ENCODE data around the gene NTHL1. TPM values are rescaled to one million over a fixed set of nuclear protein-coding genes. Genes with fewer than 3 reads are reported as not detected.

Gene NTHL1
- total and polyA plus RNA-seq, 2 of the 13 experiments (the other 11 are each of a cell fraction or from before 2014, with no cell fraction given), result 47.5 to 64.9 TPM

- TF ChIP-seq REL (CRISPR knock-in tag; conservative IDR thresholded peaks at IDR 0.05) (no peak), MAFK (conservative IDR thresholded peaks at IDR 0.05 in 1 of 2, IDR thresholded peaks at IDR 0.05 in 1 of 2; ENCODE audit: low read length in 2 of 2) (no peak), ZNF709 (CRISPR knock-in tag; IDR thresholded peaks at IDR 0.05) (peak; percentile 49; the same call in 1 of the 2 replicates), ZBTB3 (CRISPR knock-in tag; IDR thresholded peaks at IDR 0.05; ENCODE audit: borderline replicate concordance, low read depth) (no peak), SAP130 (CRISPR knock-in tag; IDR thresholded peaks at IDR 0.05; ENCODE audit: low read depth) (peak; percentile 92), PAWR (CRISPR knock-in tag; IDR thresholded peaks at IDR 0.05; ENCODE audit: borderline replicate concordance) (0 out of 2 replicates have a peak, but pooled peaks have one; percentile 17), GPBP1L1 (CRISPR knock-in tag; IDR thresholded peaks at IDR 0.05) (no peak), GTF3A (CRISPR knock-in tag; conservative IDR thresholded peaks at IDR 0.05) (peak; percentile 93; the same call in 1 of the 2 replicates), FOSL1 (CRISPR knock-in tag; IDR thresholded peaks at IDR 0.05; ENCODE audit: borderline replicate concordance) (no peak), HDAC2 (CRISPR knock-in tag; IDR thresholded peaks at IDR 0.05) (peak; percentile 58), ZFY (CRISPR knock-in tag; IDR thresholded peaks at IDR 0.05) (peak; percentile 91), CREM (IDR thresholded peaks at IDR 0.05) (peak; percentile 93), CREM (CRISPR knock-in tag; IDR thresholded peaks at IDR 0.05) (no peak), FOXO4 (CRISPR knock-in tag; conservative IDR thresholded peaks at IDR 0.05) (no peak), HOXA9 (CRISPR knock-in tag; IDR thresholded peaks at IDR 0.05; ENCODE audit: borderline replicate concordance) (0 out of 2 replicates have a peak, but pooled peaks have one; percentile 51), SIX4 (CRISPR knock-in tag; IDR thresholded peaks at IDR 0.05) (0 out of 2 replicates have a peak, but pooled peaks have one; percentile 30), ZNF3 (CRISPR knock-in tag; IDR thresholded peaks at IDR 0.05) (no peak), NCOA5 (CRISPR knock-in tag; IDR thresholded peaks at IDR 0.05) (no peak), ZGPAT (CRISPR knock-in tag; IDR thresholded peaks at IDR 0.05) (peak; percentile 83), RCOR2 (CRISPR knock-in tag; IDR thresholded peaks at IDR 0.05) (0 out of 2 replicates have a peak, but pooled peaks have one; percentile 45), ZNF703 (CRISPR knock-in tag; IDR thresholded peaks at IDR 0.05; ENCODE audit: borderline replicate concordance) (peak; percentile 57; the same call in 1 of the 2 replicates), ZBTB39 (CRISPR knock-in tag; IDR thresholded peaks at IDR 0.05) (no peak; the same call in 1 of the 2 replicates), SP5 (CRISPR knock-in tag; IDR thresholded peaks at IDR 0.05; ENCODE audit: borderline replicate concordance, low read depth) (no peak), KLF12 (CRISPR knock-in tag; IDR thresholded peaks at IDR 0.05; ENCODE audit: borderline replicate concordance) (no peak; the same call in none of the 2 replicates), EED (CRISPR knock-in tag; IDR thresholded peaks at IDR 0.05) (0 out of 2 replicates have a peak, but pooled peaks have one; percentile 0)
These were observed at the start of gene NTHL1, which contains the start of gene TSC2 (continued) for GRCh38 chr16:2047330-2048115.
